GM18505 (cell line): ENCODE measurements around the gene MEF2A.

Experiments
- ATAC-seq: cut with Tn5 transposase; IDR thresholded peaks from one replicate; pipeline ENCODE4 v1.9.1; 2021; ENCODE audit not compliant: unreplicated experiment
- POLR2A ChIP-seq: IDR thresholded peaks from 4 replicates; pipeline ENCODE4 v1.6.1; 2011; ENCODE audit warnings: borderline replicate concordance; ENCODE audit not compliant: insufficient read depth, insufficient read length; ENCODE audit errors: extremely low read depth

MEF2A gene

DNA sequence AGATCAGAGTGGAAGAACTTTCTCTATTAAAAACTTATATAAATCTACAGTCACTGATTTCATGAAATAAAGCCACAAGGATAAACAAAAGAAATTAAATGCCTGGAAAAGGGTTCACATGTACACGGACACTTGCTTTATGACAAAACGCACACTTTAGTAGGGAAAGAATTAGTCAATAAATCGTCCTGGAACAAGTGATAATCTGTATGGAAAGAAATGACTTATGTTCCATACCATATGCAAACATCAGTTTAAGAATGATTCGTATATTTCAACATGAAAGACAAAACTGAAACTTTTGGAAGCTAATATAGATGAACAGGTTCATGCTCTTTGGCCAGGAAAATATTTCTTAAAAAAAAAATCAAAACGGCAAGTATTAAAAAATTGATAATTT, 40.2 kb downstream of the MEF2A start:
- no peak for TF ChIP-seq POLR2A
- no peak for ATAC-seq

DNA sequence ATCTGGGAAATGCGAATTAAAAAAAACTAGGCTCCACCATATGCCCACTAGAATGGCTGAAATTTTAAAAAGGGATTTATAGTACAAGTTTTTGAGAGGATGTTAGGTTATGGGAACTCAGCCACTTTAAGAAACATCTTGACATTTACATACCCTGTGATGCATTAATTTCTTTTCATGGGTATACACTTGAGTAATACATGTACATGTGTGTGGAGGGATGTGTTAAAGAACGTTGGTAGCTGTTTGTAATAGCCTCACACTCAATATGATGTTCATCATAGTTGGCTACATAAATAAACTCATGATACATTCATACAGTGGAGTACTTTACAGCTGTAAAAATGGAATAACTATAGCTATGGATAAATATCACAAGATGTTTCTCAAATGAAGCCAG, 40.9 kb downstream of the MEF2A start:
- TF ChIP-seq POLR2A: no peak

DNA sequence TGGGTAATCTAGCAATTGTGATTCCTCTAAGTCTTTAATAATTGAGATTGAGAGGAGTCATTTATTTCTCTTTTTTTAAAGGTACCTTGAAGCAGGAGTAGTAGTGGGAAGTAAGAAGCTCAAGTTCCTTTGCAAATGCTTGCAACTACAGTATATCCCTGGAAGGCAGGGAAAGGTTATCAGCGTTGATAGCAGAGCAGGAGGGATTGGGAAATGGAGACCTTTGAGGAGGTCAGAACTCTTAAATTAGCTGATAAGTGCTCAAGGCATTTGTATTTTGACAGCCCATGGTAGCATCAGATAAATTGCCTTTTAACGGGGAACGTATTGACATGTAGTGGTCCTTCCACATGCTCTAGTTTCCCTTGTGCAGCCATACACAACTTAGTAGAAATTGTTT, 47.7 kb downstream of the MEF2A start:
- TF ChIP-seq POLR2A: no peak
- no peak for ATAC-seq

More for the DNA sequence above, 40.9 kb downstream of the MEF2A start:
- no peak for ATAC-seq

DNA sequence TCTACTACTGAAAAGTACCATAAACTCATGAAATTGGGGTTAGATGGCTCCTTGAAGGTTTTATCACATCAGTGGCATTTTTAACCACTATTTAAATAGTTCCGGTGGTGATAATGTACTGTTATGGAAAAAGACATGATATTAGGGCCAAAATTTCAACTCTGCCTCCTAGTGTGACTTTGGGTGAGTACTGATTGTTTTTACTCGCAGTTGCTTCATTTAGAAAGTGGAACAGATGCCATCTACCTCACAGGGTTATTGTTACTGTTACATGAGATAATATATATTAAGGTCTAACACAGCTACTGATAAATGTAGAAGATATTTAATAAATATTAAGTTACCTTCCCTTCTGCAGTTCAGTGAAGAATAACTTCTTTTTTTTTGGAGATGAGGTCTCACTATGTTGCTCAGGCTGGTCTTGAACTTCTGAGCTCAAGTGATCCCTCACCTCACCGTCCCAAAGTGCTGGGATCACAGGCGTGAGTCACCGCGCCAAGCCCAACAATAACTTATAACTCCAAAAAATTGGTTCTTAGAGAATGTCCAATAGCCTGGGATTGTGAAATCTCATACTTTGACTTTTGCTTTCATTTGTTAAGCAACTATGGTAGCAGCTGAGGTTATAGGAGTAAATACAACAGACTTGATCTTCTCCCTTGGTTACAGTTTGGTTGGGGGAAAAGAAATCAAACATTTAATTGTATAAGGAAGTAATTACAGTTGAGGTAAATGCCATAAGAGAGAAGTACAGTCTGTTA, 48.3 kb downstream of the MEF2A start:
- ATAC-seq: no peak
- TF ChIP-seq POLR2A: no peak

DNA sequence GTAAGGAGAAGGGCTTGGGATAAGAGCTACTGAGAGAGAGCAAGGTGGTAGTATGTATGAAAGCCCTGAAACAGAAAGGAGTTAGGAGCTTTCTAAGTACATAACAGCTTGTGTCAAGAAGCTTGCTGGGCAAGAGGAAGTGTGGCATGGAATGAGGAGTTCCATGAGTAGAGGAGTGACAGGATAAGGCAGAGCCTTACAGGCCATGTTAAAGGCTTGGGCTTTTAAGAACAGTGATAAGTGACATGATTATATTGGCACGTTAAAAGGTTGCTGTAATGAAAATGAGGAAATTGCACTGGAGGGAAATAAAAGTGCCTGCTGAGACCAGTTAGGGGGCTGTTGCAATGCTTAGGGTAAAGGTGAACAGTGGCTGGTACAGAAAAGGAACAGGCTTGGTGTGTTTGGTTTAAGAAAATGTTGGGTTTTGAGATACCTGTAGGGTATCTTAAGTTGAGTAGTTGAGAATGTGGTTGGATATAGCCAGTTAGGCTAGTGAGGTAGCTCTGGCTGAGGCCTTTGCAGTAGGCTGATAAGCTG, 49.0 kb downstream of the MEF2A start:
- ATAC-seq: no peak
- no peak for TF ChIP-seq POLR2A

DNA sequence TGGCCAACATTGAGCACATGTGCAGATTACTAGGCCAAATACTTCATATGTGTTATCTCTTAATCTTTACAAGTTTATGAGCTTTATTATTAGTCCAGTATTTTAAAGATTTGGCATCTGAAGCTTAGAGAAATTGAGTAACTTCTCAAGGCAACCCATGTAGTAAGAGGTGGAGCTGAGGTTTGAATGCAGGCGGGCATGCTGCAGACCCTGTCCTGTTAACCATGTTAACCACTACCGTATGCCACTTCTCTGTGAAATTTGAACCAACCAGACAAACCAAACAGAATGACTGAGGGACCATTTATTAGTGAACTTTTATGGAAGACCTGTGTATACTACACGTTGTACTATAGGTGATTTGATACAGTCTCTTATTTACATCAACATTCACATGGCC, 49.7 kb downstream of the MEF2A start:
- ATAC-seq: no peak
- no peak for TF ChIP-seq POLR2A

DNA sequence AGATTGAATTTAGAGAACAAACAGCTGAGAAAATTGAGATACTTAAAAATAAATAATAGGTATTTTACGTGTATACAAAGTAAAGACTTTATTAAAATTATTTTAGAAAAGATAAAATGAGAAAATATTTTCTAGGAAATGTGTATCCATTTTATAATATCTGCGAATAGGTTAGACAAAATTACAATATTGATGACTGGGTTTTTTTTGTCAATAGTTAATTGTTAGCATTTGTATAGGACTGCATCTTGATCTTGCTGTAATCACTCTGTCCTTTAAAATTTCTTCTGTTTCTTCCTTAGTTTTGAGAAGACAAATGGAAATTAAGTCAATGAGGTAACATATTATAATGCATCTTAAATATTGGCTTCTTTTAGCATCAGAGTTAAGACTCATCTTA, 50.3 kb downstream of the MEF2A start:
- ATAC-seq: no peak
- no peak for TF ChIP-seq POLR2A

DNA sequence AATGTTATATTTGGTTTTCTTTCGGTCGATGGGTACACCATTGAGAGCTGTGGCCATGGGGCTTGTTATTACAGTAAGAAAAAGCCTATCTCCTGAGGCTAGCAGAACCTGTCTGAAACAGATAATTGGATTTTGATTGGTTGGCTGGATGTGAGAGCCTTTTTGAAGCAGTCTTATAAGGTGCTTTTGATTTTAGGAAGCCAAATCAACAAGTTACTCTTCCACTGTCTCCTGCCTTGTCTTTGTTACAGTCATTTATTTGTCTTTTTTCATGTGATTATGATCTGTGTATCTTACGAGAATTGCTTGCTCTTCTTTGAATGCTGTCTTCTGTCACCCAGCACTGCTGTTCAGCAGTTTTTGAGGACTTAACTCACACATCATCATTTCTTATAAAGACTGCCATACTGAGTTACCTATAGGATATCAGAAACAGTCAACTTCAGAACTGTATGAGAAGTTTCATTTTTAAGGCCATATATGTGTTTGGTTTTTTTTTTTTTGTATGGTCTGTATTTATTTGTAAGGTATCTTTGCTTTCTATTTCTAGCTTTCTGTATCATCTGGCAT, 51.1 kb downstream of the MEF2A start:
- no peak for ATAC-seq
- no peak for TF ChIP-seq POLR2A

DNA sequence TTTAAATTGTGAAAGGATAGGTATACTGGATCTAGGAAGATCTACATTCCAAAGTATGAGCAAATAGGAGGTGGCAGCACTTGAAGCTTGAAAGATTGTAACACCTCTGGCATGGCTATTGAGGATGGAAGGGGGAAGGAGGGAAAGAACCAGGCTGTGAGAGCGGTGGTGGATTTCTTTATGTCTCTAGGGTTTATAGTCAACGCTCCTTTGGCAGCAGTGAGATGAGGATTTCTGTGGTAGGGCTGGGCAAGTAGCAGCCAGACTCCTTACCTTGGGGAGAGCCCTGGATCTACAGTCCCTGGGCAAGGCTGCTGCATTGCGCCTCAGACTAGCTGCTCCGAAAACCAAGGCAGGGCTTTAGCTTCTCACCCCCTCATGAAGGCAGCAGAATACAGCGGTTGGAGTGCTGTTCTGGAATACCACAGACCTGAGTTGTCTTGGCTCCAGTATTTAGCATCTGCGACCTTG, 53.2 kb downstream of the MEF2A start:
- ATAC-seq: no peak
- TF ChIP-seq POLR2A: no peak

DNA sequence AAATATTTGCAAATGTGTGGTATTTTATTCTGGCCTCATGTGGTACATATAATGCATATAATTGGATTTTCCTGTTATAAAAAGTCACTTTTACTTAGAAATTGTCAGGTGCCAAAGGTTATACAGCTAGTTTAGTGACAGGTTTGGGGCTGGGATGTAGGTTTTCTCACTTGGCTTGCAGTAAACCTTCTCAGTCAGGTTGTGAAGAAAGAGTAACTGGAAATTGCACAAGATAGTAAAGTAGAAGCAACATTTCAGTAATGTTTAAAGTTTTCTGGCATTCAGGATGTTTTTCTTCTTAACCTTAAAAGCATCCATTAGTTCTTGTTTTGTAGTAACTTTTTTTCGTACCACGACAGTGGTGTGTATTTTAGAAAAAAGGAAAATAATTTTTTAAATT, 53.9 kb downstream of the MEF2A start:
- no peak for ATAC-seq
- TF ChIP-seq POLR2A: no peak

DNA sequence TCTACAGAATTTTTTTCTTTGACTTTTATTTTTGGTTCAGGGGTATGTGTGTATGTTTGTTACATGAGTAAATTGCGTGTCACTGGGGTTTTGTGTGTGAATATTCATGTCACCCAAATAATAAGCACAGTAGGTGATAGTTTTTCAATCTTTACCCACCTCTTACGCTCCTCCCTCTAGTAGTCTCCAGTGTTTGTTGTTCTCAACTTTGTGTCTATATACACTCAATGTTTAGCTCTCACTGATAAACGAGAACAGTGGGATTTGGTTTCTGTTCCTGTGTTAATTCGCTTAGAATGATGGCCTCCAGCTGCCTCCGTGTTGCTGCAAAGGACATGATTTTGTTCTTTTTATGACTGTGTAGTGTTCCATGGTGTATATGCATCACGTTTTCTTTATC, 54.4 kb downstream of the MEF2A start:
- no peak for ATAC-seq
- TF ChIP-seq POLR2A: no peak

DNA sequence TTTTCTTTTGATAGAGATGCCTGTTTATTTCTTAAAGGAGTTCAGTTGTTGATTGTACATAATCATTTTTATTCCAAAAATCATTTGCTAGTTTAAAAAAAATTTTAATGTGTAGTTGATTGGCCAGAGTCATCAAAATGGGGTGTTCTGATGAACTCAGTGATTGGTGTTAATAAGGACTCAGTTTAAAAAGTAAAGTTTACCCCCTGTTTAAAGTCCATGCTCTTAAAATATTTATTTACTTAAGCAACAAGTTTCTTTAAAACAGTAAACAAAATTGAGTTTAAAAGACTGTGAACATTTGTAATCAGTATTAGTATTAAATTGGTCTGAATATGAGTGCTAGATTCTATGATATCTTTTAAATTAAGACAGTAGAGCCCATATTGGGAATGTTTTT, 56.0 kb downstream of the MEF2A start:
- TF ChIP-seq POLR2A: no peak
- ATAC-seq: no peak

DNA sequence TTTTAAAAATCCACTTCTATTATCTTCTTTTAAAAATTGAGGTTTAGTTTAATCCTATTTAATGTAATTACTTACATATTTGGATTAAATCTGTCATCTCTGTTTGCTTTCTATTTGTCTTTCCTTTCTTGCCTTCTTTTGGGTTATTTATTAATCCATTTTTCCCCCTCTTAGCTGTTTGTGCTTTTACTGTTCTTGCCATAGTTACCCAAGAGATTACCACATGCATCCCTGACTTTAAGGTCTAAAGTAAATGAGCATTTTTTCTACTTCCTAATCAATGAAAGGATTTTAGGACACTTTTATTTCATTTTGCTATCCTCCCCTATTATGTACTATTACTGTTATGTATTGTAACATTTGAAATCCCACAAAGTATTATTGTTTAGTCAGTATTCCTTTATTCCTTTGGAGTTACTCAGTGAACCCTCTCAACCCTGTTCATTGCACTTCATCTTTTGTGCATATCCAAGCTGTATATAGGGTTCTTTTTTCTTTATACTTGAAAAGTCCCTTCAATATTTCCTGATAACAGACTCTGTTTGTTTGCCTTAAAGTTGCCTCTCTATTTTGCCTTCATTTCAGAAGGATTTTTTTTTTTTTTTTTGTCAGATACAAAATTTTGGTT, 62.7 kb downstream of the MEF2A start:
- no peak for TF ChIP-seq POLR2A
- no peak for ATAC-seq
